ENCODE data around the gene BCL7C.

DNA sequence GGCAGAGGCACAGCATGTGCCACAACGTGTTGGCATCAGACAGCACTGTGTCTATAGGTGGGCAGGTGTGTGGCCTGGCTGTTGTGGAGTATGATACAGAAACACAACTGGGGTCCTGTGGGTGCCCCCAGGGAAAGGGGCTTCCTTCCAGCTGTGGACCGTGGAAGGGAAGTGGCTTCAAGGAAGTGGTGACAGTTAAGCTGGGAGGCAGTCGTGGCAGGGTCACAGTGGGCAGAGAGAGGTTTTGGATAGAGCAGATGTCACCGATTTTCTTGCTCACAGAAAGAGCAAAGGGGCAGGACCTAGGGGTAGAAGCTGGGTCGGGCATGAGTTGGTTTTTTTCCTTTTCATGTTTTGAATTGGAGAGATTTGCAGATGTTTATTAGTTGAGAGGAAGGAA, 43.8 kb upstream of the BCL7C start:
- TF ChIP-seq, protein P1, sequence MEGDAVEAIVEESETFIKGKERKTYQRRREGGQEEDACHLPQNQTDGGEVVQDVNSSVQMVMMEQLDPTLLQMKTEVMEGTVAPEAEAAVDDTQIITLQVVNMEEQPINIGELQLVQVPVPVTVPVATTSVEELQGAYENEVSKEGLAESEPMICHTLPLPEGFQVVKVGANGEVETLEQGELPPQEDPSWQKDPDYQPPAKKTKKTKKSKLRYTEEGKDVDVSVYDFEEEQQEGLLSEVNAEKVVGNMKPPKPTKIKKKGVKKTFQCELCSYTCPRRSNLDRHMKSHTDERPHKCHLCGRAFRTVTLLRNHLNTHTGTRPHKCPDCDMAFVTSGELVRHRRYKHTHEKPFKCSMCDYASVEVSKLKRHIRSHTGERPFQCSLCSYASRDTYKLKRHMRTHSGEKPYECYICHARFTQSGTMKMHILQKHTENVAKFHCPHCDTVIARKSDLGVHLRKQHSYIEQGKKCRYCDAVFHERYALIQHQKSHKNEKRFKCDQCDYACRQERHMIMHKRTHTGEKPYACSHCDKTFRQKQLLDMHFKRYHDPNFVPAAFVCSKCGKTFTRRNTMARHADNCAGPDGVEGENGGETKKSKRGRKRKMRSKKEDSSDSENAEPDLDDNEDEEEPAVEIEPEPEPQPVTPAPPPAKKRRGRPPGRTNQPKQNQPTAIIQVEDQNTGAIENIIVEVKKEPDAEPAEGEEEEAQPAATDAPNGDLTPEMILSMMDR (IDR thresholded peaks at IDR 0.05), result no peak
- no peak for TF ChIP-seq ZFX (IDR thresholded peaks at IDR 0.05; ENCODE audit: borderline replicate concordance)

All from 22Rv1 (cell line).